ENCODE measurements around the gene SLC26A3.

Gene SLC26A3

GRCh38 chr7:107815254-107815882, 12.3 kb upstream of the SLC26A3 start:
- no peak for DNase-seq

- no peak for DNase-seq
Measured at GRCh38 chr7:107813524-107813923, 10.5 kb upstream of the SLC26A3 start.

- DNase-seq: no peak
Measured at GRCh38 chr7:107811934-107812333, 8.9 kb upstream of the SLC26A3 start.

- no peak for DNase-seq
Measured at GRCh38 chr7:107810626-107811025, 7.6 kb upstream of the SLC26A3 start.

GRCh38 chr7:107809179-107809578, 6.2 kb upstream of the SLC26A3 start:
- DNase-seq: no peak

GRCh38 chr7:107799647-107800264, 3.3 kb downstream of the SLC26A3 start:
- DNase-seq: no peak

- DNase-seq: no peak
Measured at GRCh38 chr7:107792364-107792763, 10.7 kb downstream of the SLC26A3 start.

- DNase-seq: no peak
Measured at GRCh38 chr7:107789647-107790046, 13.4 kb downstream of the SLC26A3 start.

- no peak for DNase-seq
Measured at GRCh38 chr7:107788662-107789061, 14.4 kb downstream of the SLC26A3 start.

- DNase-seq: no peak
Measured at GRCh38 chr7:107788216-107788615, 14.8 kb downstream of the SLC26A3 start.

GRCh38 chr7:107785926-107786325, 17.1 kb downstream of the SLC26A3 start:
- DNase-seq: no peak

- no peak for DNase-seq
Measured at GRCh38 chr7:107785170-107785569, 17.9 kb downstream of the SLC26A3 start.

- DNase-seq: no peak
Measured at GRCh38 chr7:107783648-107784047, 19.4 kb downstream of the SLC26A3 start.

- DNase-seq: no peak
Measured at GRCh38 chr7:107782374-107782773, 20.6 kb downstream of the SLC26A3 start.

GRCh38 chr7:107779647-107780099, 23.4 kb downstream of the SLC26A3 start:
- no peak for DNase-seq

- no peak for DNase-seq
Measured at GRCh38 chr7:107778283-107778682, 24.7 kb downstream of the SLC26A3 start.

- no peak for DNase-seq
Measured at GRCh38 chr7:107777702-107778101, 25.3 kb downstream of the SLC26A3 start.

GRCh38 chr7:107773027-107773426, 30.0 kb downstream of the SLC26A3 start:
- no peak for DNase-seq

- DNase-seq: no peak
Measured at GRCh38 chr7:107768263-107768662, 34.8 kb downstream of the SLC26A3 start.

- no peak for DNase-seq
Measured at GRCh38 chr7:107767391-107767790, 35.6 kb downstream of the SLC26A3 start.

GRCh38 chr7:107758667-107759066, 44.4 kb downstream of the SLC26A3 start:
- no peak for DNase-seq

- no peak for DNase-seq
Measured at GRCh38 chr7:107754642-107755041, 48.4 kb downstream of the SLC26A3 start.

GRCh38 chr7:107751113-107751512, 51.9 kb downstream of the SLC26A3 start:
- no peak for DNase-seq

- DNase-seq: no peak
Measured at GRCh38 chr7:107746006-107746405, 57.0 kb downstream of the SLC26A3 start.

- DNase-seq: no peak
Measured at GRCh38 chr7:107744345-107744750, 58.7 kb downstream of the SLC26A3 start.

Measured in NCI-H446 treated with DMSO at 0.1 percent for 48 hours (cell line).